Ammon's horn (tissue), 1 donor: ENCODE measurements around the gene ERV3-1.
"Not testable (repeated sequence)": the region's sequence is repeated elsewhere in the genome, so short reads cannot be mapped to it uniquely, and the experiment has no call there.

ENCODE experiments used
- DNase-seq: peaks from one replicate; pipeline ENCODE4 v3.0.0-alpha.2; 2016; ENCODE audit warnings: low spot score

The ERV3-1 gene

DNA sequence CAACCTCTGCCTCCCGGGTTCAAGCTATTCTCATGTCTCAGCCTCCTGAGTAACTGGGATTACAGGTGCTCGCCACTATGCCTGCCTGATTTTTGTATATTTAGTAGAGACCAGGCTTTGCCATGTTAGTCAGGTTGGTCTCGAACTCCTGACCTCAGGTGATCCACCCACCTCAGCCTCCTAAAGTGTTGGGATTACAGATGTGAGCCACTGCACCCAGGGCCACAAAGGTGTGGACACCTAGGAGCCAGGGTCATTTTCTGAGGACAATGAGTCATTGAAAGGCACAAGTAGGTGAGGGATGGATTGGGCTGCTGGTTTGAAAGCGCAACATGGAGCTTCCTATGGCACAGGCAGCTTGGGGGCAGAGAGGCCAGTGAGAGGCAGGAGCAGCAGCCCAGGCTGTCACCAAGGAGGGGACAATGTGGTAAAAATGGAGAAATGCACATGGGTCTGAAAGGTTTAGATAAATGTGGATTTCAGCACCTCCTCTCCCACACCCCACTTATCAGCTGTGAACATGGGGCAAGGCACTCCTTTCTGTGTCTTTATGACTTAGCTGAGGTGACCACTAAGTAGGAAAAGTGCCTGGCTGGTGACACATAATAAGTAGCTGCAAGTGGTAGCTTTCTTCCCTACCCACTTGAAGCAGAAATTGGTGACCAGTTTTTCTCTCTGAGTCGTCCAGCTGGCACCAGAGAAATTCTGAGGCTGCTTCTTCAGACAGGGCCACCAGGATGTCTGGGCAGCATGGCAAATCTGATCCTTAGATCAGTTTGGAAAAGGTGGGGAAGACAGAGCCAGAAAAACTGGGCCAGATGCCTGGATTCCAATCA is 61.6 kb downstream of the ERV3-1 start:
- DNase-seq: not testable (repeated sequence)
